Cardiac fibroblast (primary cell): ENCODE data around the gene ZFAND3.

ENCODE experiments used
- DNase-seq, 2 donors: peaks; one replicate each; pipeline versions ENCODE4 v3.0.0 to v3.0.0-alpha.2; 2010; ENCODE audit warnings: low read depth in 2 of 2
- H3K4me3 ChIP-seq, 2 donors: replicated peaks in 1 of 2; 1 replicate in 1 of 2; 2 replicates in 1 of 2; pipeline ENCODE4 v1.5.1; 2011; ENCODE audit warnings: low read depth in 2 of 2, low read length in 2 of 2, mild to moderate bottlenecking in 2 of 2, moderate library complexity in 1 of 2
- TF ChIP-seq, protein P1 (sequence below): IDR thresholded peaks from one replicate; pipeline ENCODE4 v1.5.1; 2011; ENCODE audit warnings: low read depth, mild to moderate bottlenecking, low read length, inconsistent platforms

The ZFAND3 gene

DNA sequence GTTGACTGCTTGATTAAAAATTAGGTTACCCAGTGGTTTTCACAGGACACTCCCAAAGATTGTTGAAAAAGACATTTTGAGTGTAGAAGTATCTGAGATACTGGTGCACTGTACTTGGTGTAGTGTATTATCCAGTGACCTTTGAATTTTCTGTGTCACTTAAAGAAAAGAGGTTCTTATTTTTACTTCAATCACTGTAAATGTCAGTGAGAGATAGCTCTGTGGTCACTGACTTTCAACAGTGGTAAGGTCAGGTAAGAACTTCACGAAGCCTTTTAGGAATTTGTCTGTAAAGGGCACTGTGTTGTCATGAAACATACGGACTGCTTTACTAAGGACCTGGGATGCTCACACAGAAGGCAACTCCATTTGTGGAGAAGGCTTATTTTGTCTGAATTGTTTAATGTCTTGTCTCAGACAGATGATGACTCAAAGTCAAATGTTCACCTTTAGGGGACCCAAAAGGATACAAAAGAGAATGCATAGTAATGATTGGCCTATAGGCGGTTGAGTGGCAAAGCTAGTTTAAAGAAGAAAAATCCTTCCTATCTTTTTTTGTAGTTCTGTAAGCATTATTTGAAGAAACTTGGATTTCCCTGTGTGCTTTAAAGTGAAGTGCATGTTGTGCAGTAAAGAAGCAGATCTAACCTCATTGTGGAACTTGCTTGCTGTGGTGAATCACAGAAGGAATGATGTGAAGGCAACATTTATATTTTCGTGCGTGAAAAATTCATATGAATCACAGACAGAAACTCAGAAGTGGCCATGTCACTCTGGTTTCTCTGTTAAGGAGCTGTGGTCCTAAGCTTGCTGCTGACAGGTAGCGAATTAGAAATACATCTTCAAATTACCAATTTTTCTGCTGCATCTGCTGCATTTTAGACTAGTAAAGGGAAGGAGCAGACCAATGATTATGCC lies 47.3 kb downstream of the ZFAND3 start:
- H3K4me3 ChIP-seq = no peak overlapping the region
- no peak for DNase-seq
- TF ChIP-seq, protein P1, sequence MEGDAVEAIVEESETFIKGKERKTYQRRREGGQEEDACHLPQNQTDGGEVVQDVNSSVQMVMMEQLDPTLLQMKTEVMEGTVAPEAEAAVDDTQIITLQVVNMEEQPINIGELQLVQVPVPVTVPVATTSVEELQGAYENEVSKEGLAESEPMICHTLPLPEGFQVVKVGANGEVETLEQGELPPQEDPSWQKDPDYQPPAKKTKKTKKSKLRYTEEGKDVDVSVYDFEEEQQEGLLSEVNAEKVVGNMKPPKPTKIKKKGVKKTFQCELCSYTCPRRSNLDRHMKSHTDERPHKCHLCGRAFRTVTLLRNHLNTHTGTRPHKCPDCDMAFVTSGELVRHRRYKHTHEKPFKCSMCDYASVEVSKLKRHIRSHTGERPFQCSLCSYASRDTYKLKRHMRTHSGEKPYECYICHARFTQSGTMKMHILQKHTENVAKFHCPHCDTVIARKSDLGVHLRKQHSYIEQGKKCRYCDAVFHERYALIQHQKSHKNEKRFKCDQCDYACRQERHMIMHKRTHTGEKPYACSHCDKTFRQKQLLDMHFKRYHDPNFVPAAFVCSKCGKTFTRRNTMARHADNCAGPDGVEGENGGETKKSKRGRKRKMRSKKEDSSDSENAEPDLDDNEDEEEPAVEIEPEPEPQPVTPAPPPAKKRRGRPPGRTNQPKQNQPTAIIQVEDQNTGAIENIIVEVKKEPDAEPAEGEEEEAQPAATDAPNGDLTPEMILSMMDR = no peak

DNA sequence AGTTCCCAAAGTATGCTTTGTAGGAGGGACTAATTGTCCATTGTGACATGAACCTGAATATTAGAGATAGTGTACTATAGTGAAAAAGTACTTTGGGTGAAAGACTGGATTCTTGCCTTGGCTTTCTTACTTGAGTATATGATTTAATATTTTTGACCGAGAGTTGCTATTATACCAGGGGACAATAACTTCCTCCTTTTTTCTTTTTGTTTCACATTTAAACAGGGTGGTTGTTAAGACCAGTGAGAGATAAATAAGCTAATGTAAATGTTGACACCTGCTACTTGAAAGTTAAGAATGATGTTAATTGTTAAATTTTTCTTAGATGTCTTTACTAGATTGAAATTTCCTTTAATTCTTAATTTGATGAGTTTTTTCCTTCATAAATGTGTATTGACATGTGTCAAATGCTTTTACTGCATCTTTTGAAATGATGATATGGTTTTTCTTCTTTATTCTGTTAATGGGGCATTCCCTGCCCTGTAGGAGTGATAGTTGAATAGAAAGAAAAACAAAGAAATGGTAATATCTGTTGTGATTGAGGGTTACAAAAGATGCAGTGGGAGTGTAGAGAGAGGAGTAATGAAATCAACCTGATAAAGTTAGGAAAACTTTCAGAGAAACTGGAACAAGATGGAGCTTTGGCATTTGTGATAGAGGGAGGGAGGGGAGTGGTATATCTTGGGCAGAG lies 48.4 kb downstream of the ZFAND3 start:
- TF ChIP-seq, protein P1 = no peak
- H3K4me3 ChIP-seq = no peak overlapping the region
- no peak for DNase-seq

DNA sequence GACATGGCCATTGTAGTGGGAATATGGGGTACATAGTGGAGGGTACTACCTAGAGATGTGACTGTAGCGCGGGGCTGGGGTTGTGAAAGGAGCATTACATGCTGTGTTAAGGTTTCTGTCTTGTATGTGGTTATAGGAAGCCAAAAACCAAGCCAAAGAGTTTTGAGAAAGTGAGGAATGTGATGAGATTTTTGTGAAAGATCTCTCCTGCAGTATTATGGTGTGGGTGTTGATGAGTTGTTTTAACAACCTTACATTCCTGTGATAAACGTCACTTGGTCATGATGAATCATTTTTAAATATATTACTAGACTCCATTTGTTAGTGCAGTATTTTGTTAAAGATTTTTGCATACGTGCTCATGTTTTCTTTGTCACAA lies 48.9 kb downstream of the ZFAND3 start:
- TF ChIP-seq, protein P1 = no peak
- DNase-seq = peak; percentile 61 to 66
- H3K4me3 ChIP-seq = no peak overlapping the region

DNA sequence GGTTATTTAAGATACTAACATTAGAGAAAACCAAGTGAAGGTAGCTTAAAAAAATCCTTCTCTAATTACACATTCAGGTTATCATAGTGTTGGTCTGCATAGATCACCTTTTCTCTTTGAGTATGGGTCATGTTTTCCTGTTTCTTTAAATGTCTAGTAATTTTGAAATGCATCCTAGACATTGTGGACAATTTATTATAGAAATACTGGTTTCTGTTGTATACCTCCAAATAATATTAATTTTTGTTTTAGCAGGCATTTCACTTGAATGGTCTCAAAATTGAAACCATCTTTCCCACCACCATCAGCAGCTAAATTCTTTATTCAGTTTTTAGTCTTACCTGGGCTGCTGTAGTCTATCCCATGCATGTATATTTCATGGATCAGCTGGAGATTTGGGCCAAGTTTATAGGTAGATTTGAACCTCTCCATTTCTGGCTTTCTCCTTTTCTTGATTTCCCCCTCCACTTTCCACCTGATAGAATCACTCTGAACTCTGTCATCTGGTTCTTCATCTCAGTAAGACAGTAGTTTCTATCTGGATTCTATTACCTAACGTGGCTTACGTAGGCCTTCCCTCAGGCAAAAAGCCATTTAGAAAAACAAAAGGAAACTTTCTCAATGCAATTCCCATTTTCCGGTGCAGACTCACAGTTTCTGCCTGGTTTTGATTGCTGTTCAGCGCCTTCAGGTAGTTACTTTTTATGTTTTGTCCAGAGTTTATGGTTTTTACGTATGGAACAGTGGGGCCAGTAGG lies 52.3 kb downstream of the ZFAND3 start:
- DNase-seq = no peak
- H3K4me3 ChIP-seq = no peak overlapping the region
- TF ChIP-seq, protein P1 = no peak

DNA sequence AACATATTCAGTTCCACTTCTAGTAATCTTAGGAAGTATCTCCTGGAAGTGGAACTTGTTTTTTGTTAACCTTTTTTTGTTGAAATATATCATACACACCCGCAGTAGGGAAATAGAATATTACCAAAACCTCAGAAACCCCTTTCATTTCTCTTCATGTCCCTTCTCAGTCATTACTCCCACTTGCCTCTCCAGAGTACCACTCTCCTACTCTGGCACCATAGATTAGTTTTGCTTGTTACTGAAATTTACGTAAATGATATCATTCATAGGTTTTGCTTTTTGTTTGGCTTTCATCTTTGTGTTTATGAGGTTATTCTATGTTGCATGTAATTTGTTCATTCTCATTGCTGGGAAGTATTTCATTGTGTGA lies 52.8 kb downstream of the ZFAND3 start:
- no peak overlapping the region for H3K4me3 ChIP-seq
- TF ChIP-seq, protein P1 = no peak
- DNase-seq = no peak

DNA sequence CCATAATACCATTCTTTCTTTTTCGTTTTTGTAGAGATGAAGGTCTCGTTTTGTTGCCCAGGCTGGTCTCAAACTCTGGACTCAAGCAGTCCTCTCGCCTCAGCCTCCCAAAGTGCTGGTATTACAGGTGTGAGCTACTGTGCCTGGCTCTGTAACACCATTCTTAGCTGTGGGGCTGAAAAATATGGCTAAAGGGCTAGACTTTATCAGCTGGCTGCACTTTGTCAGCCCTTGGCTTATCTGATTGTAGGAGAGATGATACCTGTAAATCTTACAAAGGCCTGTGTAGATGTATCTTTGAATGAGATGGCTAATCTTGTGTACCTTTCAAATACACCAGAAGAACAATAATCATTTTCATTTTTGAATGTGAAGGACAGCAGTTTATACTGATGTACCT lies 55.2 kb downstream of the ZFAND3 start:
- TF ChIP-seq, protein P1 = no peak
- no peak for DNase-seq
- H3K4me3 ChIP-seq = no peak overlapping the region
